Endothelial cell (in vitro differentiated cells): Measurements from ENCODE around the gene GOLGA8N. TPM values are rescaled to one million over a fixed set of nuclear protein-coding genes. Genes with fewer than 3 reads are reported as not detected.
A peak's percentile ranks its signal among the peaks of the same experiment; 100 is the strongest.
"Not testable (repeated sequence)": the region's sequence is repeated elsewhere in the genome, so short reads cannot be mapped to it uniquely, and the experiment has no call there.

Source experiments
- DNase-seq: peaks from one replicate; pipeline ENCODE4 v3.0.0; 2021; ENCODE audit warnings: low spot score
- H3K27ac Mint-ChIP-seq: one replicate; pipeline ENCODE4 v1.8.0; 2021; ENCODE audit warnings: mixed read lengths, inconsistent platforms; ENCODE audit not compliant: unreplicated experiment
- H3K27me3 Mint-ChIP-seq: one replicate; pipeline ENCODE4 v1.8.0; 2021; ENCODE audit warnings: mild to moderate bottlenecking, moderate library complexity, mixed read lengths, inconsistent platforms; ENCODE audit not compliant: unreplicated experiment
- H3K36me3 Mint-ChIP-seq: one replicate; pipeline ENCODE4 v1.8.0; 2021; ENCODE audit warnings: mild to moderate bottlenecking, low read depth, mixed read lengths, inconsistent platforms; ENCODE audit not compliant: unreplicated experiment
- H3K4me1 Mint-ChIP-seq: one replicate; pipeline ENCODE4 v1.8.0; 2021; ENCODE audit warnings: mild to moderate bottlenecking, mixed read lengths, inconsistent platforms; ENCODE audit not compliant: unreplicated experiment
- H3K4me3 Mint-ChIP-seq: one replicate; pipeline ENCODE4 v1.8.0; 2021; ENCODE audit warnings: mild to moderate bottlenecking, mixed read lengths, inconsistent platforms; ENCODE audit not compliant: unreplicated experiment
- H3K9me3 Mint-ChIP-seq: one replicate; pipeline ENCODE4 v1.8.0; 2021; ENCODE audit warnings: mixed read lengths, inconsistent platforms; ENCODE audit not compliant: unreplicated experiment
- CTCF ChIP-seq: fragments of 200-600 bp; sonication (generic); IDR thresholded peaks from one replicate; pipeline ENCODE4 v1.5.0; 2021; ENCODE audit warnings: antibody characterized with exemption; ENCODE audit not compliant: unreplicated experiment
- total RNA-seq: library from RNA; stranded (reverse); fragmentation: NEBNext Ultra II Directional; extraction: Animal tissue kit (Norgen Biotek cat#: 25700); gene quantifications from one replicate; pipeline ENCODE4 v1.2.1, GENCODE V29; 2021; ENCODE audit not compliant: unreplicated experiment

Gene GOLGA8N
- total RNA-seq, 1 donor from 2014 or later = 2.3 TPM

GRCh38 chr15:32615871-32616426, 22.7 kb downstream of the GOLGA8N start:
- not testable (repeated sequence) for H3K36me3 Mint-ChIP-seq, H3K27me3 Mint-ChIP-seq, H3K4me1 Mint-ChIP-seq, H3K9me3 Mint-ChIP-seq, DNase-seq
- H3K4me3 Mint-ChIP-seq = peak overlapping the region; percentile 99
- peak overlapping the region; percentile 93 for H3K27ac Mint-ChIP-seq

DNA sequence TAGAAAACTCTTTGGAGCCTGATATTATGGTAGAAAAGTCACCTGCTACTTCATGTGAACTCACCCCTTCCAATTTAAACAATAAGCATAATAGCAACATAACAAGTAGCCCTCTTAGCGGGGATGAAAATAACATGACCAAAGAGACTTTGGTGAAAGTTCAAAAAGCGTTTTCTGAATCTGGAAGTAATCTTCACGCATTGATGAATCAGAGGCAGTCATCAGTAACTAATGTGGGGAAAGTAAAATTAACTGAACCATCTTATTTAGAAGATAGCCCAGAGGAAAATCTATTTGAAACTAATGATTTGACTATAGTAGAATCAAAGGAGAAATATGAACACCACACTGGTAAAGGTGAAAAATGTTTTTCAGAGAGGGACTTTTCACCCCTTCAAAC, 43.2 kb downstream of the GOLGA8N start:
- Mint-ChIP-seq H3K9me3 (no peaks in the 10 kb centered on the region), H3K4me3 (no peak overlapping the region), H3K4me1 (peaks cover 3% of the 10 kb centered on the region), H3K36me3 (peaks cover 7% of the 10 kb centered on the region), H3K27me3 (peaks cover 2% of the 10 kb centered on the region), H3K27ac (no peak overlapping the region)
- TF ChIP-seq CTCF = no peak
- no peak for DNase-seq

- H3K27ac Mint-ChIP-seq = no peak overlapping the region
- H3K9me3 Mint-ChIP-seq = no peaks in the 10 kb centered on the region
- H3K27me3 Mint-ChIP-seq = peaks cover 2% of the 10 kb centered on the region
- H3K4me1 Mint-ChIP-seq = peaks cover 7% of the 10 kb centered on the region
- H3K36me3 Mint-ChIP-seq = peaks cover 7% of the 10 kb centered on the region
- DNase-seq = no peak
- H3K4me3 Mint-ChIP-seq = no peak overlapping the region
- TF ChIP-seq CTCF = no peak
These were observed 43.8 kb downstream of the GOLGA8N start for GRCh38 chr15:32636908-32637567.

- no peak for DNase-seq
- peaks cover 7% of the 10 kb centered on the region for H3K36me3 Mint-ChIP-seq
- no peak for TF ChIP-seq CTCF
- H3K9me3 Mint-ChIP-seq = no peaks in the 10 kb centered on the region
- H3K4me3 Mint-ChIP-seq = no peak overlapping the region
- H3K27me3 Mint-ChIP-seq = peaks cover 2% of the 10 kb centered on the region
- no peak overlapping the region for H3K27ac Mint-ChIP-seq
- H3K4me1 Mint-ChIP-seq = peaks cover 9% of the 10 kb centered on the region
These were observed 44.4 kb downstream of the GOLGA8N start for GRCh38 chr15:32637704-32638103.

GRCh38 chr15:32641517-32642059, 48.3 kb downstream of the GOLGA8N start, which contains the start of gene SCG5:
Gene SCG5, plus strand, starts transcription at chr15:32641710. Its CDS starts 1,883 bp downstream, at chr15:32643593.
- no peak for TF ChIP-seq CTCF
- Mint-ChIP-seq H3K4me1 (peaks cover 14% of the 10 kb centered on the region), H3K27me3 (peaks cover 2% of the 10 kb centered on the region), H3K36me3 (peaks cover 2% of the 10 kb centered on the region), H3K9me3 (no peaks in the 10 kb centered on the region), H3K4me3 (peak within 1 kb of the TSS; percentile 91), H3K27ac (peak within 1 kb of the TSS; percentile 14)
- DNase-seq = peak; percentile 60
